Measurements from ENCODE around the gene RALBP1.

GRCh38 chr18:9468998-9469397 lies 6.3 kb upstream of the RALBP1 start:
- TF ChIP-seq CTCF (IDR thresholded peaks at IDR 0.05) (no peak), POLR2A (IDR thresholded peaks at IDR 0.05) (no peak), POLR2AphosphoS5 (IDR thresholded peaks at IDR 0.05) (no peak)
